OCI-LY7 (cell line): Measurements from ENCODE around the gene SMIM27. TPM values are rescaled to one million over a fixed set of nuclear protein-coding genes. Genes with fewer than 3 reads are reported as not detected.
A peak's percentile ranks its signal among the peaks of the same experiment; 100 is the strongest.

ENCODE experiments used
- BruUV-seq: library from RNA; stranded (reverse); fragments of 400-500 nt; replicated peaks from 2 replicates; lab custom pipeline; 2021; lab: Mats Ljungman, UMichigan
- CTCF ChIA-PET: fragments of 300-600 bp; sonication (Branson Sonifier 250); formaldehyde crosslinking; loops from one replicate; lab custom pipeline; 2022; ENCODE audit warnings: antibody characterized with exemption; ENCODE audit not compliant: unreplicated experiment; lab: Charles Lee
- POLR2A ChIA-PET: fragments of 300-600 bp; sonication (Branson Sonifier 250); formaldehyde crosslinking; loops from one replicate; lab custom pipeline; 2022; ENCODE audit warnings: antibody characterized with exemption; lab: Charles Lee
- DNase-seq: peaks from one replicate; pipeline ENCODE4 v3.0.0-alpha.2; 2015; ENCODE audit warnings: low spot score
- H2AFZ ChIP-seq: fragments of 200-600 bp; sonication (generic), shearing (Covaris generic); 2 replicates; pipeline ENCODE4 v1.6.1; 2014; ENCODE audit warnings: mild to moderate bottlenecking, antibody characterized with exemption, low read length, moderate library complexity
- H3K27ac ChIP-seq: fragments of 200-600 bp; sonication (generic); 2 replicates; pipeline ENCODE4 v1.5.1; 2014; ENCODE audit warnings: mixed run types, low read depth, mild to moderate bottlenecking, moderate library complexity, low read length, inconsistent platforms; ENCODE audit not compliant: poor library complexity, severe bottlenecking
- H3K36me3 ChIP-seq: fragments of 200-600 bp; sonication (generic); 2 replicates; pipeline ENCODE4 v1.6.1; 2014; ENCODE audit warnings: mild to moderate bottlenecking, antibody characterized with exemption, low read length, moderate library complexity, mixed read lengths; ENCODE audit not compliant: insufficient read depth
- H3K4me1 ChIP-seq: fragments of 200-600 bp; sonication (generic); 2 replicates; pipeline ENCODE4 v1.5.1; 2014; ENCODE audit warnings: mild to moderate bottlenecking, low read length; ENCODE audit not compliant: insufficient read depth, poor library complexity, severe bottlenecking
- H3K4me2 ChIP-seq: fragments of 200-600 bp; sonication (generic); 2 replicates; pipeline ENCODE4 v1.6.1; 2014; ENCODE audit warnings: mild to moderate bottlenecking, low read length
- H3K4me3 ChIP-seq: fragments of 200-600 bp; sonication (generic); 2 replicates; pipeline ENCODE4 v1.5.1; 2014; ENCODE audit warnings: mild to moderate bottlenecking, low read depth, low read length; ENCODE audit not compliant: poor library complexity, severe bottlenecking
- H3K79me2 ChIP-seq: fragments of 200-600 bp; sonication (generic); 2 replicates; pipeline ENCODE4 v1.6.1; 2016; ENCODE audit warnings: low read depth, mild to moderate bottlenecking, low read length, moderate library complexity, mixed read lengths; ENCODE audit not compliant: insufficient read depth
- H3K9me2 ChIP-seq: fragments of 200-600 bp; sonication (generic); 2 replicates; pipeline ENCODE4 v1.6.1; 2016; ENCODE audit warnings: mild to moderate bottlenecking, low read length, mixed read lengths; ENCODE audit not compliant: insufficient read depth
- H3K9me3 ChIP-seq: fragments of 200-600 bp; sonication (generic); 2 replicates; pipeline ENCODE4 v1.6.1; 2014; ENCODE audit warnings: mild to moderate bottlenecking, mixed run types, low read length, mixed read lengths
- H4K20me1 ChIP-seq: fragments of 200-600 bp; sonication (generic); 2 replicates; pipeline ENCODE4 v1.6.1; 2014; ENCODE audit warnings: mild to moderate bottlenecking, antibody characterized with exemption, low read length, moderate library complexity, mixed read lengths; ENCODE audit not compliant: insufficient read depth
- CTCF ChIP-seq: fragments of 200-600 bp; sonication (generic); conservative IDR thresholded peaks from 2 replicates; pipeline ENCODE4 v1.5.1; 2014; ENCODE audit warnings: mild to moderate bottlenecking, antibody characterized with exemption, low read length, moderate library complexity, mixed read lengths
- EZH2phosphoT487 ChIP-seq: fragments of 200-600 bp; sonication (generic); IDR thresholded peaks from 2 replicates; pipeline ENCODE4 v1.6.1; 2018; ENCODE audit warnings: low read depth, borderline replicate concordance, mild to moderate bottlenecking, mixed run types, antibody characterized with exemption, low read length, moderate library complexity, mixed read lengths
- intact Hi-C: fragments of 100-400 bp; cut with micrococcal nuclease; formaldehyde crosslinking; loops from one replicate; pipeline ENCODE4 v1.10.0; 2022; ENCODE audit not compliant: unreplicated experiment
- total RNA-seq, 2 experiments: library from RNA; depleted of rRNA in 1 of 2; stranded (reverse); fragments of >200 nt in 1 of 2; shearing (Covaris generic) in 1 of 2; gene quantifications; 2 replicates each; pipeline ENCODE4 v1.2.3, GENCODE V29; 2014 to 2022

SMIM27 gene
- total RNA-seq, 2 experiments from 2014 or later: 19.5 to 21.2 TPM

GRCh38 chr9:32571969-32572899 lies 20.1 kb downstream of the SMIM27 start:
- ChIA-PET CTCF (interaction anchor here (0.6 to 1.6 kb wide), 9 partner anchors 9 to 196 kb away, joined by 3 to 11 read pairs (median 6); no protein-coding TSS in a partner anchor), POLR2A (interaction anchor here (0.6 to 3.5 kb wide), 12 partner anchors 9 to 455 kb away, joined by 4 to 19 read pairs (median 7); partner anchors contain the start of gene RIGI)
- Histone ChIP-seq H3K27ac (peak overlapping the region; percentile 77), H3K79me2 (peaks cover 34% of the 10 kb centered on the region), H3K9me2 (no peaks in the 10 kb centered on the region), H3K4me3 (peak overlapping the region; percentile 98), H3K9me3 (no peaks in the 10 kb centered on the region), H3K4me2 (peak overlapping the region; percentile 93), H3K36me3 (peaks cover 19% of the 10 kb centered on the region), H4K20me1 (0 out of 2 replicates have a peak, but pooled peaks cover 8% of the 10 kb centered on the region), H3K4me1 (peaks cover 29% of the 10 kb centered on the region), H2AFZ (peak overlapping the region; percentile 83)
- intact Hi-C loops: loop anchor here (1.0 to 5.0 kb wide), 3 partner anchors 20 to 194 kb away; partner anchors contain the start of genes SMIM27 and TOPORS
- DNase-seq: peak; percentile 87
- TSS peak; percentile 85 for BruUV-seq
- no peak for TF ChIP-seq EZH2phosphoT487
- peak; percentile 95 for TF ChIP-seq CTCF

- peaks cover 34% of the 10 kb centered on the region for H3K79me2 ChIP-seq
- peak; percentile 98 for DNase-seq
- H3K4me3 ChIP-seq: peak within 1 kb of the TSS; percentile 98
- peaks cover 37% of the 10 kb centered on the region for H3K4me1 ChIP-seq
- H4K20me1 ChIP-seq: 0 out of 2 replicates have a peak, but pooled peaks cover 8% of the 10 kb centered on the region
- intact Hi-C loops: loop anchor here (1.0 to 5.0 kb wide), 4 partner anchors 21 to 195 kb away; partner anchors contain the start of genes ACO1, SMIM27 and TOPORS
- POLR2A ChIA-PET: interaction anchor here (0.5 to 3.5 kb wide), 18 partner anchors 9 to 453 kb away, joined by 3 to 19 read pairs (median 6); partner anchors contain the start of gene RIGI
- peak within 1 kb of the TSS; percentile 83 for H2AFZ ChIP-seq
- H3K36me3 ChIP-seq: peaks cover 14% of the 10 kb centered on the region
- CTCF ChIA-PET: interaction anchor here (1.2 to 2.1 kb wide), 4 partner anchors 8 to 194 kb away, joined by 3 to 10 read pairs (median 8); no protein-coding TSS in a partner anchor
- H3K9me3 ChIP-seq: no peaks in the 10 kb centered on the region
- peak within 1 kb of the TSS; percentile 93 for H3K4me2 ChIP-seq
- H3K9me2 ChIP-seq: no peaks in the 10 kb centered on the region
- H3K27ac ChIP-seq: peak within 1 kb of the TSS; percentile 77
- TF ChIP-seq CTCF (no peak), EZH2phosphoT487 (no peak)
- no TSS peak for BruUV-seq
Measured at GRCh38 chr9:32572900-32573523, 20.9 kb downstream of the SMIM27 start, which contains the start of gene NDUFB6. TSS of gene NDUFB6 (minus strand) at chr9:32573159. CDS start at chr9:32573060, 99 bp downstream.
